Measurements from ENCODE around the gene DDX52.
"Not testable (repeated sequence)": the region's sequence is repeated elsewhere in the genome, so short reads cannot be mapped to it uniquely, and the experiment has no call there.

The DDX52 gene

DNA sequence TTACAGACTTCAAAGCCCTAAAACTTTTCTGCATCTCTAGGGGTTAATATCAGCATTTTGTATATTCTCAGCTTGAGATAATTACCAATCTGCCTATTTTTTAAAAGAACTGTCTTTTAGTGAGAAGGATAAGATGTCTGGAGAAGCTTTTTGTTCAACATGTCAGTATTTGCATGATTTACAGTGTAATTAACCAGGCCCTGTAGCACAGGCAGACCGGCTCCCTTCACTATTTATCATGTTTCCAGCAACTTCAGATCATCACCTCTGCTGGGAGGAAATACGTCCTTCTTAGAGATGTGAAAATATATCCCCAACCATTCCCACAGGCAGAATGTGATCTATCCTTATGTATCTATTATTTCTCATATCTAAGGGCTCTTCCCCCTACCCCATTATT is 8.6 kb upstream of the DDX52 start:
- no peak for DNase-seq (ENCODE audit: low spot score)

DNA sequence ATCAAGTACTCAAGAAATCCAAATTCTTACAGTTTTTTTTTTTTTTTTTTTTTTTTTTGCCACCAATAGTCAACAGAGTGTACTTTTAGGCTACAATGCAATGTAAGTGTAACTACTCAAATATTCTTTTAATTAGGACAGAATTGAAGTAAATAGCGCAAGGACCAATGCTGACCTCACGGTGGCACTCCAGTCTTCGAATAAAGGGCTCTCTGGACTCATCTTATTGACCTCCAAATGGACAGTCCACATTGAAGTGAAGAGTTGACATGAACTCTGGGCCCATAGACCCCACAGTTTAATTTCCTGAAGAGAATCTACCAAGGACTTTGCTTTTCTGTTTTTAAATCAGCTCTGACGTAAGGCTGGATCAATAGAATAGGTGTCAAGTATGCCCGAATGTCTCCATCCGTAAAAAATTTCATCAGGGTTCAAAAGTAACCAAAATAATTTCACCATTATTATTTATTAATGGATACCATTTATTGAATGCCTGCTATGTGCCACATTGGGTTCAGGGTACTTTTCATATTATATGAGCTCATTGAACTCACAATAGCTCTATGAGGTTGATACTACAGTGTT is 7.3 kb upstream of the DDX52 start:
- no peak for DNase-seq (ENCODE audit: low spot score)

DNA sequence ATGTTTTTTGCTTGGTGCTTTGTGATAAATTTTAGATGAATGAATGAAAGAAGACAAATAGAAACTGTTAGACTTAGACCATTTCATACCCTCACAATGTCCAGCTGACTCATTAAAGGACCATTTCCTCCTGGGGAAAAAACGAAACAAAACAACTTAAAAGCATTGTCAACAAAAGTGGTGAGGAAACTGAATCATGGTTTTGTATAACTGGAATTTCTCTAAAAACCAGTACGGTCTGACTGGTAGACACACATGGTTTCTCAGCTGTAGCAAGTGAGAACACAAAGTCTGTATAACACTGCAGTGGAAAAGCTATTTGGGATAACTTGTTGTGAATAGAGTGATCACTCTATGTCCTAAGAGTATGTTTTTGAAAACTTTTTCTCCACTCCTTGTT is 5.3 kb upstream of the DDX52 start:
- no peak for DNase-seq (ENCODE audit: low spot score)

DNA sequence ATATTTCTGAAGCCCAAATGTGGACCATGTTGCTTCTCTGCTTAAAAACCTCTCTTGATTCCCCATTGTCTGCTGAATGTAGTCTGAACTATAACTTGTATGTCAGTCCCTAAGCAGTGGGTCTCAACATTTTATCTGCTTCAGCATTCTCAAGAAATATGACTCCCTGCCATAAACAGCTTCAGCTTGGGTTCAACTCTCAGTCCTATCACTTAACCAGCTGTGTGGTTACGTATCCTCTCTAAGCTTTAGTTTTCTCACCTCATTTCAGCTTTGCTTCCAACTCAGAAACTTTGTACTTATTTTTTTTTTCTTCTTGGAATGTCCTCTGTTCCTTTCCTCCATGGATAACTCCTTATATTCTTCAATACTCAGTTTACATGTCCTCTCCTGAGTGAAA is 4.6 kb upstream of the DDX52 start:
- no peak for DNase-seq (ENCODE audit: low spot score)

DNA sequence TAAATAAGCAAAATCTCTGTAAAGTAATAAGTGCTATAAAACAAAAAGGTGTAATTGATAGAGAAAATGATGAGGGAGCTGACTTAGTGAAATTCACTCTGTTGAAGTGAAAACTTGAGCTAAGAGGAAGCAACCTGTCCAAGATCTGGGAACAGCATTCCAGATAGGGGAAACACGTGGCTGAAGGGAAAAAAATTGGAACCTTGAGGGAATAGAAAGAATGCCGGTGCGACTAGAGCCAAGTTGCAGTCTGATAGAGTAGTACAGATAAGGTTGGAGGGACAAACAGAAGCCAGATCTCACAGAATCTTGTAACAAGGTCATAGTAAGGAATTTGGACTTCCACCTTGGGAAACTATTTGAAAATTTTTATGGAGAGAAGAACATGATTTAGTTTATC is 623 bp upstream of the DDX52 start:
- no peak for DNase-seq (ENCODE audit: low spot score)

DNA sequence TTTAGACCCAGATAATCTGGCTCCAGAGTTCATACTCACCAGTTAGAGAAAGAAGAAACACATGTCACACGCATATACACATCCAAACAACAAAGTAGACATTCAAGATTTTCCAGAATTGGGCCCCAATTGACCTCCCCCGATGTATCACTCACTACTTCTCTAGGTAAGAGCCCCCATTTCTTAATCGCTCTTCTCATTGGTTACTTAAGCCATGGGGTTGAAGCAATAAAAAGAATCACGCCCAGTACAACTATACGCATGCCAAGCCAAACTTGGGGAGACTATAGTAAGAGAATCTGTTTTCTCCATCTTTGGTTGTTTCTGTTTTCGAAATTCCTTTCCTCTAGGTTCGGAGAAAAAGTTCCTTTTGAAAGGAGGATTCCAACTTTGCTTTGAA is 565 bp downstream of the DDX52 start:
- no peak for DNase-seq (ENCODE audit: low spot score)

DNA sequence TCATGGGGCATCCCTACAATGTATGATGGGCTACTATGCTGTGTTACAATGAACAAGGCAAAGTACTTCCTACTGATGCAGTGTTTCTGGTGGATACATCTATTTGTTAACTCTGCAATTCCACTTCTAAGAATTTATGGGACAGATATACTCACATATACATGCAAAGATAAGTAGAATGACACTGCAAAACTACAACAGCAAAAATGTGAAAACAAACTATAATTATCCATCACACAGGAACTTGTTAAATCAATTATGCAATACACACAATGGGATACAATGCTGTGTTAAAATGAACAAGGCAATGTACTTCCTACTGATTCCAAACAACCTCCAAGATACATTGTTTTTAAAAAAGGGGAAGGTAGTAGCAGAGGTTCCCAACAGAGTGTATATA is 3.2 kb downstream of the DDX52 start:
- no peak for DNase-seq (ENCODE audit: low spot score)

DNA sequence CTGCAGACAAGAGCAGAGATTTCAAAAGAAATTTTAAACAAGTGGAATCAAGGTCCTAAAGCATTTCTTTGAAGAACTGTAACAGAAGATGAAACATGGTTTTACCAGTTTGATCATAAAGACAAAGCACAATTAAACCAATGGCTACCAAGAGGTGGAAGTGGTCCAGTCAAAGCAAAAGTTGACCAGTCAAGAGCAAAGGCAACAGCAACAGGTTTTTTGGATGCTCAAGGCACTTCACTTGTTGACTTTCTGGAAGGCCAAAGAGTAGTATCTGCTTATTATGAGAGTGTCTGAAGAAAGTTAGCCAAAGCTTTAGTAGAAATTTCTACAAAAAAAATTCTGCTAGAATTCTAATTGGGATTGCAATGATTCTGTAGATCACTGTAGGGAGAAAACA is 5.3 kb downstream of the DDX52 start:
- no peak for DNase-seq (ENCODE audit: low spot score)

DNA sequence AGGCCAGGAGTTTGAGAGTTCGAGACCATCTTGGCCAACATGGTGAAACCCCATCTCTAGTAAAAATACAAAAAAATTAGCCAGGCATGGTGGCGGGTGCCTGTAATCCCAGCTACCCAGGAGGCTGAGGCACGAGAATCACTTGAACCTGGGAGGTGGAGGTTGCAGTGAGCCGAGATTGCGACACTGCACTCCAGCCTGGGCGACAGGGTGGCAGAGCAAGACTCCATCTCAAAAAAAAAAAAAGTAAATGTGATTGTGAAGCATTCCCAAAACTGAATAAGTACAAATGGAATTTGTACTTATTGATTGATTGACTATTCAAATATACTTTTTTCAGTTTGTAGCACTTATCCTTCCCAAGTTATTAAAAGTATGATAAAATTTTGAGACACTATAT is 26.8 kb downstream of the DDX52 start:
- DNase-seq (ENCODE audit: low spot score) = not testable (repeated sequence)

DNA sequence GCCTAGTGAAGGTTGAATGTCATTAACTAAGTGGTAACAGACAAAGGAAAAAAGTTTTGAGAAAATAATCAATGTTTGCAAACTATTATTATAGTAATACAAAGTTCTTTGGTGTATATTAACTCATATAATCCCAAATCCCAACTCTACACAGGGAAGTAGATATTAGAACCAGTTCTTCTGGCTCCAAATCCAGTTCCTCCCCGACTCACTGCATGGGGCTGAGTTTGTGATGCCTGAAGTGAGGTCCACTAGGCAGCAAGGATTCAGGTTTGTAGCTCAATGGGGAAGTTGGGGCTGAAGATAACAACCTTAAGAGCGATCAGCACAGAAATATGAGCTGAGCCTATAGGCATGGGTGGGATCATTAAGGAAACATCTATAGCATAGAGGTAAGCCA is 28.4 kb downstream of the DDX52 start:
- DNase-seq (ENCODE audit: low spot score) = no peak

DNA sequence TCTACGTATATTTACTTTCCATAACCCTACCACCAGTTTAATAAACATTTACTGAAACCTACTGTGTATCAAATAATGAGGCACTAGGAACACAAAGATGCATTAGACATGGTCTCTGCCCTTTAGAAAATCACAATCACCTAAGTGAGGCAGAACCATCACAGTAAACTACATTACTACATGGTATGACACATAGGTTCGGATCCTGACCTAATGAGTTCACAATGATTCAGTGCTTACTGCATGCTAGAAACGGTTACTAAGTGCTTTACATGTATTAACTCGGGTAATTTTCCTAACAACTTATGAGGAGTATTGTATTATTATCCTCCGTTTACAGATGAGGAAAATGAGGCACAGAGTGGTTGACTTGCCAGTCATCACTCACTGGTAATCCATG is 28.9 kb downstream of the DDX52 start:
- DNase-seq (ENCODE audit: low spot score) = no peak

DNA sequence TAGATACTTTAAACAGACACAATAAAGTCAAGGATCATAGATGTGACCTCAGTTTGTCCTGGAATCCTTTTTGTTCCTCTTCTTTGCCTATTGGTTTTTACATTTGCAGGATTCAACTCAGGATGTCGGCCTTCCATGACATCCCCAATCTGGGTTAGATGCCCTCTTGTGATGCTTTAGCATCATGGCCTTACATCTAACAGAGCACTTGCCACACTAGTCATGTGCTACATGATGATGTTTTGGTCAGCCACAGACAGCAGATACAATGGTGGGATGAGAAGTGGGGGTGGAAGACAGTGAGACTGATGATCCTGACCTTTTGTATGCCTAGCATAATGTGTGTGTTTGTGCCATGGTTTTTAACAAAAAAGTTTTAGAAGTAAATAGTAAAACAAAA is 32.3 kb downstream of the DDX52 start:
- DNase-seq (ENCODE audit: low spot score) = no peak

DNA sequence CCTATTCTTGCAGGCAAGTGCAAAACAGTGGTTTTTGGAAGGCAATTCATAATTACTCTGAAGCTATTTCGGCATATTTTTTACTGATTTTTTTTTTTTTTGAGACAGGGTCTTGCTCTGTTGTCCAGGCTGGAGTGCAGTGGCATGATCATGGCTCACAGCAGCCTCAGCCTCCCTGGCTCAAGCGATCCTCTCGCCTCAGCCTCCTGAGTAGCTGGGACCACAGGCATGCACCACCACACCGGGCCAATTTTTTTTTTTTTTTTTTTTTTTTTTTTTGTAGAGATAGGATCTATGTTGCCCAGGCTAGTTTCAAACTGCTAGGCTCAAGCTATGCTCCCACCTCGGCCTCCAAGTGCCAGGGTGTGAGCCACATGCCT is 33.2 kb downstream of the DDX52 start:
- not testable (repeated sequence) for DNase-seq (ENCODE audit: low spot score)

DNA sequence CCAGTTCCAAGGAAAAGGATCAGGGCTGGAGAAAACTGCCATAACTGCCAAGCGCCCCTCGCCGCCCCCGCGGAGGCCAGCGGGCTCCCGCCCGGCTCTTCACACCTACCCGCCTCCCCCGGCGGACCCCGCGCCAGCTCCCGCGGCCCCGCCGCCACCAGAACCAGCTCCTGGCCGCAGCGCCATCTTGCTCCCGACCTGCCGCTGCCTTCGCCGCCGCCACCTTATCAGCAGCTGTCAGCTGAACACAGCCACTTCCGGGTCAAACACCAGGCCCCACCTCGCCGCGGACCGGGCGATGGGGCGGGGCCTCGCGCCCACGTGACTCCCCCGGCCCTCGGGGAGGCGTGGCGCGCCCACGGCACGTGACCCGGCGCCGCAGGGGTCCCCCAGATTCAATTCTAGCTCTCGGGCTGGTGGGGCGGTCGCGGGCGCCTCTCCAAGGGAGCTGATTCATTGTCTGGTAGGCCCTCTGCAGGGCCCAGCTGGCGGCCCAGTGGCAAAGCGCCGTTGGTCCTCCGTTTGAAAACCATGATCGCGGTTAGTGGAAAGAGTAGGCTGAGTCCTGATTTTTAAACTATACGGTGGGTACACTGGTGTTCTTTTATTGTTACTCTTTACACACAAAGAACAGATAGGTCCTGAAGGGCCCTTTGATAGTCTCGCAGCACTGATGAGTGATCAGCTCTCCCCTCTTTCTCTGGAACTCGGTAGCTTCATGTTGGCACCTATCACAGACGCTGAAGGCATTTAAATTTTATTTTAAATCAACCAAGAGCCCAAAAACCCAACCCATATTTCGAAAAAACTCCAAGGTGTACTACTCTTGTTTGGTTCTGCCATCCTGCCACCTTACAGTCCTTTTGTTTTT is 33.8 kb downstream of the DDX52 start, which contains the start of gene SYNRG:
Gene SYNRG, minus strand, starts transcription at position 249 of the 871 bp plus-strand sequence. Its CDS starts 63 bp downstream, at position 186.
- peak; percentile 99 for DNase-seq (ENCODE audit: low spot score)

DNA sequence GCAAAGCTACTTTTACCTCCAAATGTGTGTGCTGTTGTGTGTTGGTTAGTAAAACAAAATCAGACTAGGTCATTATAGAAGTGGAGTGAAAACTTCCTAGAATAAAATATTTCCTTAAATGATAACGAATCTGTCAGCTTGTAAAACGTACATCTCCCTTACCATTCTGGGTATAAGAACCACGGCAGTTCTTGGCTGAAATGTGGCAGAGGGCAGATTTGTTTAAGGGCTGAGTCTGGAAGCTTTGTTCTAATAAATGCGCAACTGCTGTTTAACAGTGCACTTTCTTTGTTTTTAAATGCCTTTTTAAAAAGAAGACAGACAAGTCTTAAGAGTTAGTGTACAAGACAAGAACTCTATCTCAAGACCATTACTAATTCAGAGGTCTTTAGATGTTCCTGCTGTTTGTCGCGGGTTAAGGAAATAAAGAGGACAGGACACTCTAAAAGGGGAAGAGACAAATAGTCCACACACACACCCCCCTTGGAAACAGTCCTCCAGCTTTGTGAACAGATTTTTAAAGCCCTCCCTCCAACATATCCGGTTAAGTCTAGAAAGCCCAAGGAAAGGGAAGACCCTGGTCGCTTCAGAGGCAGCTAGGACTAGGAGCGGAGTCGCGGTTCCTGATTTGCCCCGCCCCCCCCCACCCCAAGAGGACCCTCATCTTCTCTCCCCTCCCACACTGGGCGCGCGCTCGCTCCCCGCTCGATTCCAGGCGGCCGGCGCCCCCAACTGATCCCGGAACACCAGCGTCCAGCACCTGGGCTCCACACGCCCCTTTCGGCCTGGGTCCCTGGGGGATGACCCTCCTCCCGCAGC is 34.7 kb downstream of the DDX52 start:
- DNase-seq (ENCODE audit: low spot score) = peak; percentile 42

DNA sequence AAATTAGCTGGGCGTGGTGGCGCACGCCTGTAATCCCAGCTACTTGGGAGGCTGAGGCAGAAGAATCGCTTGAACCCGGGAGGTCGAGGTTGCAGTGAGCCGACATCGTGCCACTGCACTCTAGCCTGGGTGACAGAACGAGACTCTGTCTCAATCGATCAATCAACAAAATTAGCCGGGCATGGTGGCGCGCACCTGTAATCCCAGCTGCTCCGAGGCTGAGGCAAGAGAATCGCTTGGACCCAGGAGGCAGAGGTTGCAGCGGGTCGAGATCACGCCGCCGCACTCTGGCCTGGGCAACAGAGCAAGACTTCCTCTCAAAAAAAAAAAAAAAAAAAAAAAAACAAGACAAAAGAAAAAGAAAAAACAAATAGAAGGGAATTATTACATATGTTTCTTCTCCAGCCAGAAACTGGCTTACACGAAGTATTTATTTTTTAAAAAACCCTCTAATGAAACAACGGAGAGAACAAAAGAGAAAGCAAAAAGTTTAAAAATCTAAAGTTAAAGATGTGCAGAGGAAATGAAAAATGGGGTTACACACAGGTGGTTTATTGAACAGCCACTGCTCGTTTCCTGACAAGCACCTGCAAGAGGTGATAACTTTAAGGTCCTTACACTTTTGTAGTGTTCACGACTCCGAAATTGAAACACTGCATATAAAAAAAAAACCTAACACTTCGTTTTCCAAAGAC is 35.5 kb downstream of the DDX52 start:
- peak; percentile 46 for DNase-seq (ENCODE audit: low spot score)

DNA sequence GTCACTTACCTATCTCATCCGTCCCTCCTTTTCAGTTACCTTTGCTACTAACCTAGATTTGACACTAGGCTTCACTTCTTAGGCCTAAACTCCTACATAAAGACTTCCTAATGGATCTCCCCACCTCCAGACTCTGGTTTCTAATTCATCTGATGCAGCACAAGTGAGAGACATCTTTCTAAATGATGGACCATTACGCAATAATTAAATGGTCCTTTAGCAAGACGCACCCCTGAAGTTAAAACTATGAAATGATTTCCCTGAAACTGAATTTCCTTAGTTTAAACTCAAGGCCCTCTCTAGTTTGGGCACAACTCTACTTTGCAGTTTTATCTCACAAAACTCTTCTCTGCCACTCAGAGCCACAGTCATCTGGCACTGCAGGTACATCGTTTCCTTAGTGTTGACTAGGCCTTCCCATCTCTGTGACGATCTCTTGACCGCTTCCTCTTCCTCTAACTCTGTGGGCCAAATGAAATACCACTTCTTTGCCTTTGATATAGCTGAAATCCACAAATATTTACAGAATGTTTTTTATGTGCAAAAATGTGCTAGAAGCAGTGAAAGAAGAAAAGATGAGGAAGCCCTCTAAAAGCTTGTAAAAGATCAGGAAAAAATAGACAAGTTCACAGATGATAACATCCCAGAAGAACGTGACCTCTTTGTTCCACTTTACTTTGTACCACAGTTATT is 37.3 kb downstream of the DDX52 start:
- DNase-seq (ENCODE audit: low spot score) = peak; percentile 13

DNA sequence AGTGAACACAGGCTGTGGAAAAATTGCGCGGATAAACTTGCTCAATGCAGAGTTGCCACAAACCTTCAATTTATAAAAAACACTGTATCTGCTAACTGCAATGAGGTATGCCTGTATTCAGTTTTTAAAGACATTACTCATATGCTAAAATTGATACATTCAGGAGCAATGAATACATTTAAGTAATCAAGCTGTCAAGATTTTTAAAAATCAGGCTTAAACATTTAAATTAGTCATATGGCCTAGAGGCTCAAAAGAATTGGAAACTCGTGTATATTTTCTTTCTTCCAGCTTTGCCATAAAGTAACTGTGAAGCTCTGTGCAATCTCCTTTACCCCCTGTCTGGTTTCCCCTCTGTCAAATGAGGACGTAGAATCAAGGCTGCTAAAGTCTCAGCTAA is 38.2 kb downstream of the DDX52 start:
- DNase-seq (ENCODE audit: low spot score) = no peak

DNA sequence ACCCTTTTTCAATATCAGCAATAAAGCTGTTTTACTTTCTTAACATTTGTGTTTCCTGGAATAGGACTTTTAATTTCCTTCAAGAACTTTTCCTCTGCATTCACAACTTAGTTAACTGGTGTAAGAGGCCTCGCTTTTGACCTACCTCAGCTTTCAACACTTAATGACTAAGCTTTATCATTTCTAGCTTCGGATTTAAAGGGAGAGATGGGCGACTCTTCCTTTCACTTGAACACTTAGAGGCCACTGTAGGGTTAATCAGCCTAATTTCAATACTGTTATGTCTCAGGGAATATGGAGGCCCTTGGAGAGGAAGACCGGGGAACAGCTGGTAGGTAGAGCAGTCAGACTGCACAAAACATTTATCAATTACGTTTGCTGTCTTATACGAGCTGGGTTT is 38.7 kb downstream of the DDX52 start:
- DNase-seq (ENCODE audit: low spot score) = no peak

DNA sequence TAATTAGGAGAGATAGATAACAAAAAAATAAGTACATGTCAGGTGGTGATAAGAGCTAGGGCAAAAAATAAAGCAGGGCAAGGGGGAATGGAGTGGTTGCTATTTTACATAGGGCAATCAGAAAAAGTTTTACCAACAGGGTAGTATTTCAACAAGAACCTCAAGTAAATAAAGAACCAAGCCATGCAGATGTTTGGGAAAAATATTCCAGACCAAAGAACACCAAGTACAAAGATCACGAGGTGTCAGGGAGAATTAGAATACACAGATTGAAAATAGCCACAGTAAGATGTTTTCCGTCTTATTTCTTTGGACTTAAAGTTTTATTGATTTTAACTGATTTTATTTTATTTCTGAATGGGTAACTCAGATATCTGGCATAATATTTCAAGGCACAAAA is 45.1 kb downstream of the DDX52 start:
- no peak for DNase-seq (ENCODE audit: low spot score)

DNA sequence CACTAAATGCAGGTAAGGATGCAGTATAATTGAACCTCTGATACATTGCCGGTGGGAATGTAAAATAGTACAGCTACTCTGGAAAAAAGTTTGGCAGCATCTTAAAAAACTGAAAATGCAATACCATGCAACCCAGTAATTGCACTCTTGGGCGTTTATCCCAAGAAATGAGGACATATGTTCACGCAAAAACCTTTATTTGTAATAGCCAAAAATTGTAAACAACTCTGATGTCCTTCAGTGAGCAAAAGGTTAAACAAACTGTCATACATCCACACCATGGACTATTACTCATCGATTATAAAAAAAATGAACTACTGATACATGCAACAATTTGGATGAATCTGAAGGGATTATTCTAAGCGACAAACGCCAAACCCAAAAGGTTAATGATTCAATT is 51.0 kb downstream of the DDX52 start:
- DNase-seq (ENCODE audit: low spot score) = no peak

DNA sequence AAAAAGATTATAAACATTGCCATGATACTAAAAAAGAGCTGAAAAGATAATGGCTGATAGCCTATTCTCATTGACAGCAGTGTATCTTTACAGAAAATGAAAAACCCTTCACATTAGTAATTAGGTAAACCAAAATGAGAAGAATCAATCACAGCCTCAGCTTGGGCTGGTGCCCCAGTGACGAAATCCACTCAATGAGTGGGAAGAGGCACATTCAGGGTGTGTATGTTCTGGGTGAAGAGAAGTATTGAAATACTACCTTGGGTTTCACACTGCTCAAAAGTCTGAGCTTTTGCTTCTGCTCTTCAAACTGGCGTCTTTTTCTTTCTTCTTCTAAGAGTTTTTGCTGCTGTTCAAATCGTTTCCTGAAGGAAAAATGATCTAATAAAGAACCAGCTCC is 58.2 kb downstream of the DDX52 start:
- DNase-seq (ENCODE audit: low spot score) = no peak

Data from germinal center (tissue), 1 donor.